ENCODE results near the gene CEBPA. TPM values are rescaled to one million over a fixed set of nuclear protein-coding genes. Genes with fewer than 3 reads are reported as not detected.

Gene CEBPA
- total and polyA plus RNA-seq, 2 donors (not counting 1 experiment from before 2014, with no cell fraction given), result 1.7 to 2.6 TPM

DNA sequence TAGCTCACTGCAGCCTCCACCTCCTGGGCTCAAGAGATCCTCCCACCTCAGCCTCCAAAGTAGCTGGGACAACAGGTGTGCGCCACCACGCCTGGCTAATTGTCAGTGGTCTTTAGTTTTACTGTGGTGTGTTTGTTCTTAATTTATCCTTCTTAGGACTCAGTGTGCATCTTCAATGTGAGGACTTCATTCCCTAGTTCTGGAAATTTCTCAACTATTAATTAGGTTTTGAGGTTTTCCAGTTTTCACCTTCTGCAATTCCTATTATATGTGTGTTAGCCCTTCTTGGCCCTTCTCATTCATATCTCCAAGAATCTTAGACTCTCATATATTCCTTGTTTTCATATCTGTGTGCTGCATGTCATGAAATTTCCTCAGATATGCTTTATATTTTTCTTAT is 44.5 kb downstream of the CEBPA start:
- Histone ChIP-seq H3K4me3 (ENCODE audit: control extremely low read depth in 1 of 5, extremely low read depth in 1 of 5, insufficient read depth in 1 of 5, low read depth in 2 of 5, low read length in 4 of 5) (no peak overlapping the region), H3K4me2 (replicated peaks; ENCODE audit: low read depth, low read length, poor library complexity, severe bottlenecking) (no peak overlapping the region), H3K4me1 (ENCODE audit: control insufficient read depth in 2 of 2, insufficient read depth in 2 of 2, low read length in 2 of 2) (peaks cover 13 to 14% of the 10 kb centered on the region in 2 donors), H3K9me3 (ENCODE audit: control extremely low read depth in 1 of 3, control insufficient read depth in 2 of 3, insufficient read depth in 1 of 3, low read length in 2 of 3) (peaks cover 0 to 12% (median 0%) of the 10 kb centered on the region in 3 donors), H3K36me3 (replicated peaks in 1 of 2; ENCODE audit: control extremely low read depth in 1 of 2, control insufficient read depth in 1 of 2, extremely low read depth in 1 of 2, insufficient read depth in 2 of 2, low read length in 1 of 2) (no peaks in the 10 kb centered on the region), H3K27me3 (replicated peaks in 1 of 4; ENCODE audit: control extremely low read depth in 1 of 4, control insufficient read depth in 3 of 4, insufficient read depth in 4 of 4, low read length in 3 of 4) (peaks cover 0 to 10% (median 4%) of the 10 kb centered on the region in 4 experiments), H3K27ac (ENCODE audit: low read length in 2 of 2) (no peak overlapping the region), H3K79me2 (ENCODE audit: control insufficient read depth, insufficient read depth, low read length) (no peaks in the 10 kb centered on the region), H4K20me1 (ENCODE audit: control insufficient read depth, insufficient read depth, low read length, poor library complexity, severe bottlenecking) (no peaks in the 10 kb centered on the region), H2AFZ (ENCODE audit: insufficient read depth, low read depth, low read length, poor library complexity, severe bottlenecking) (no peak overlapping the region), H3K9ac (ENCODE audit: low read length) (no peak overlapping the region)
- H3K4me1 Mint-ChIP-seq, result peaks cover 14% of the 10 kb centered on the region
- H3K27me3 Mint-ChIP-seq, result peaks cover 14% of the 10 kb centered on the region
- H3K9me3 Mint-ChIP-seq (ENCODE audit: insufficient read depth), result no peaks in the 10 kb centered on the region
- ChIA-PET CTCF (interaction anchor here (0.6 to 1.2 kb wide), 2 partner anchors 23 to 80 kb away, joined by 3 to 5 read pairs; no protein-coding TSS in a partner anchor), POLR2A (no interaction called here)
- TF ChIP-seq, protein P1, sequence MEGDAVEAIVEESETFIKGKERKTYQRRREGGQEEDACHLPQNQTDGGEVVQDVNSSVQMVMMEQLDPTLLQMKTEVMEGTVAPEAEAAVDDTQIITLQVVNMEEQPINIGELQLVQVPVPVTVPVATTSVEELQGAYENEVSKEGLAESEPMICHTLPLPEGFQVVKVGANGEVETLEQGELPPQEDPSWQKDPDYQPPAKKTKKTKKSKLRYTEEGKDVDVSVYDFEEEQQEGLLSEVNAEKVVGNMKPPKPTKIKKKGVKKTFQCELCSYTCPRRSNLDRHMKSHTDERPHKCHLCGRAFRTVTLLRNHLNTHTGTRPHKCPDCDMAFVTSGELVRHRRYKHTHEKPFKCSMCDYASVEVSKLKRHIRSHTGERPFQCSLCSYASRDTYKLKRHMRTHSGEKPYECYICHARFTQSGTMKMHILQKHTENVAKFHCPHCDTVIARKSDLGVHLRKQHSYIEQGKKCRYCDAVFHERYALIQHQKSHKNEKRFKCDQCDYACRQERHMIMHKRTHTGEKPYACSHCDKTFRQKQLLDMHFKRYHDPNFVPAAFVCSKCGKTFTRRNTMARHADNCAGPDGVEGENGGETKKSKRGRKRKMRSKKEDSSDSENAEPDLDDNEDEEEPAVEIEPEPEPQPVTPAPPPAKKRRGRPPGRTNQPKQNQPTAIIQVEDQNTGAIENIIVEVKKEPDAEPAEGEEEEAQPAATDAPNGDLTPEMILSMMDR (IDR thresholded peaks at IDR 0.05), result no peak
- no peak for TF ChIP-seq EZH2 (IDR thresholded peaks at IDR 0.05; ENCODE audit: borderline replicate concordance, insufficient read depth, low read depth, low read length, poor library complexity, severe bottlenecking)
- DNase-seq (no peak), ATAC-seq (ENCODE audit: low read depth) (no peak)
- WGBS (ENCODE audit: insufficient coverage), result no CpG with 5 or more reads among the region's 2 CpGs
- intact Hi-C loops (cut with micrococcal nuclease), result no loop called here
- no peak overlapping the region for H3K4me3 Mint-ChIP-seq
- no peak overlapping the region for H3K27ac Mint-ChIP-seq

DNA sequence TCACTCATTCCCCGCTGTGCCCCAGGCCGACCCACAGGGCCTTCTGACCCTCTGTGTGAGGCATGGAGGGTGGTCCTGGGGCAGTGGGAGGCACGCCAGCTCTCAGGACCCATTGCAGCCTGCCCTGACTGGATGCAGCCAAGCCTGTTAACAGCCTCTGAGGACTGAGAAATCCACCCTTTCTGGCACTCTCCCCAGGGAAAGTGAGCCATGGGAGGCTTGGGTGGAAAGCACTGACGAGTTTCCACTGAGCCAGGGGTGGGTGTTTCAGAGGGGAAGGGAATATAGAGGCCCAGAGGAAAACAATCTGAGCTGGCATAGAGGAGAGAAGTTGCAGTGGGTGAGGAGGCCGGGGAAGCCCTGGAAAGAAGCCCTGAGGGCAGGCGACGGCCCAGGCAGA is 46.1 kb downstream of the CEBPA start:
- ChIA-PET CTCF (interaction anchor here (1.8 kb wide), 1 partner anchor 21 kb away, joined by 6 read pairs; no protein-coding TSS in a partner anchor), POLR2A (no interaction called here)
- Mint-ChIP-seq H3K4me1 (peaks cover 7% of the 10 kb centered on the region), H3K27ac (no peak overlapping the region), H3K27me3 (peaks cover 14% of the 10 kb centered on the region), H3K9me3 (ENCODE audit: insufficient read depth) (no peaks in the 10 kb centered on the region), H3K4me3 (no peak overlapping the region)
- no peak overlapping the region for H2AFZ ChIP-seq (ENCODE audit: insufficient read depth, low read depth, low read length, poor library complexity, severe bottlenecking)
- no peak overlapping the region for H3K4me2 ChIP-seq (replicated peaks; ENCODE audit: low read depth, low read length, poor library complexity, severe bottlenecking)
- peaks cover 0 to 12% (median 0%) of the 10 kb centered on the region in 3 donors for H3K9me3 ChIP-seq (ENCODE audit: control extremely low read depth in 1 of 3, control insufficient read depth in 2 of 3, insufficient read depth in 1 of 3, low read length in 2 of 3)
- intact Hi-C loops (cut with micrococcal nuclease), result no loop called here
- ATAC-seq (ENCODE audit: low read depth) (no peak), DNase-seq (no peak)
- no peaks in the 10 kb centered on the region for H4K20me1 ChIP-seq (ENCODE audit: control insufficient read depth, insufficient read depth, low read length, poor library complexity, severe bottlenecking)
- no peak overlapping the region for H3K4me3 ChIP-seq (ENCODE audit: control extremely low read depth in 1 of 5, extremely low read depth in 1 of 5, insufficient read depth in 1 of 5, low read depth in 2 of 5, low read length in 4 of 5)
- H3K27ac ChIP-seq (ENCODE audit: low read length in 2 of 2), result no peak overlapping the region
- H3K36me3 ChIP-seq (replicated peaks in 1 of 2; ENCODE audit: control extremely low read depth in 1 of 2, control insufficient read depth in 1 of 2, extremely low read depth in 1 of 2, insufficient read depth in 2 of 2, low read length in 1 of 2), result no peaks in the 10 kb centered on the region
- TF ChIP-seq, protein P1 (IDR thresholded peaks at IDR 0.05), result no peak
- TF ChIP-seq EZH2 (IDR thresholded peaks at IDR 0.05; ENCODE audit: borderline replicate concordance, insufficient read depth, low read depth, low read length, poor library complexity, severe bottlenecking), result no peak
- H3K27me3 ChIP-seq (replicated peaks in 1 of 4; ENCODE audit: control extremely low read depth in 1 of 4, control insufficient read depth in 3 of 4, insufficient read depth in 4 of 4, low read length in 3 of 4), result peaks cover 0 to 9% (median 3%) of the 10 kb centered on the region in 4 experiments
- H3K9ac ChIP-seq (ENCODE audit: low read length), result no peak overlapping the region
- H3K4me1 ChIP-seq (ENCODE audit: control insufficient read depth in 2 of 2, insufficient read depth in 2 of 2, low read length in 2 of 2), result peaks cover 9% of the 10 kb centered on the region in 2 donors
- no peaks in the 10 kb centered on the region for H3K79me2 ChIP-seq (ENCODE audit: control insufficient read depth, insufficient read depth, low read length)
- 82% methylated on average over 7 of the region's 7 CpGs for WGBS (ENCODE audit: insufficient coverage)

Data from B cell (primary cell).